ENCODE measurements around the gene C16orf74. TPM values are rescaled to one million over a fixed set of nuclear protein-coding genes. Genes with fewer than 3 reads are reported as not detected.

The C16orf74 gene
- total RNA-seq, 4 donors from 2014 or later: 2.5 to 6.6 TPM; not detected in 2

DNA sequence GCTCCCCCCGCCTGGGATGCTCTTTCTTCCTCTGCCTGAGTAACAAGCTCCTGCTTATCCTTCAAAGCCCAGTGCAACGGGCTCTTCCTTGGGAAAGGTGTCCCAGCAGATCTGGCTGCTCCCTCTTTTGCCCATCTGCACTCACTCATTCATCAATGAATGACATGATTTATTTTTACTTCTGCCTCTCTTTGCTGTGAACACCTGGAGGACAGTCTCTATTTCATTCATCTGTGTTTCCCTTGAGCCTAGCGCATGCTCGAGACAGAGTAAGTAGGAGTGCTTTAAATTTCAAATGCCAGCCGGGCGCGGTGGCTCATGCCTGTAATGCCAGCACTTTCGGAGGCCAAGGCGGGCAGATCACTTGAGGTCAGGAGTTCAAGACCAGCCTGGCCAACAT, 40.2 kb downstream of the C16orf74 start:
- no peaks in the 10 kb centered on the region for H3K4me1 ChIP-seq
- H3K27ac ChIP-seq: no peak overlapping the region
- H3K27me3 ChIP-seq: no peaks in the 10 kb centered on the region
- H3K9me3 ChIP-seq: no peaks in the 10 kb centered on the region
- no peak for DNase-seq
- H3K4me3 ChIP-seq: no peak overlapping the region
- H3K36me3 ChIP-seq: no peaks in the 10 kb centered on the region
- TF ChIP-seq, protein P1, sequence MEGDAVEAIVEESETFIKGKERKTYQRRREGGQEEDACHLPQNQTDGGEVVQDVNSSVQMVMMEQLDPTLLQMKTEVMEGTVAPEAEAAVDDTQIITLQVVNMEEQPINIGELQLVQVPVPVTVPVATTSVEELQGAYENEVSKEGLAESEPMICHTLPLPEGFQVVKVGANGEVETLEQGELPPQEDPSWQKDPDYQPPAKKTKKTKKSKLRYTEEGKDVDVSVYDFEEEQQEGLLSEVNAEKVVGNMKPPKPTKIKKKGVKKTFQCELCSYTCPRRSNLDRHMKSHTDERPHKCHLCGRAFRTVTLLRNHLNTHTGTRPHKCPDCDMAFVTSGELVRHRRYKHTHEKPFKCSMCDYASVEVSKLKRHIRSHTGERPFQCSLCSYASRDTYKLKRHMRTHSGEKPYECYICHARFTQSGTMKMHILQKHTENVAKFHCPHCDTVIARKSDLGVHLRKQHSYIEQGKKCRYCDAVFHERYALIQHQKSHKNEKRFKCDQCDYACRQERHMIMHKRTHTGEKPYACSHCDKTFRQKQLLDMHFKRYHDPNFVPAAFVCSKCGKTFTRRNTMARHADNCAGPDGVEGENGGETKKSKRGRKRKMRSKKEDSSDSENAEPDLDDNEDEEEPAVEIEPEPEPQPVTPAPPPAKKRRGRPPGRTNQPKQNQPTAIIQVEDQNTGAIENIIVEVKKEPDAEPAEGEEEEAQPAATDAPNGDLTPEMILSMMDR (IDR thresholded peaks at IDR 0.05): no peak
- TF ChIP-seq POLR2A (IDR thresholded peaks at IDR 0.05): no peak

DNA sequence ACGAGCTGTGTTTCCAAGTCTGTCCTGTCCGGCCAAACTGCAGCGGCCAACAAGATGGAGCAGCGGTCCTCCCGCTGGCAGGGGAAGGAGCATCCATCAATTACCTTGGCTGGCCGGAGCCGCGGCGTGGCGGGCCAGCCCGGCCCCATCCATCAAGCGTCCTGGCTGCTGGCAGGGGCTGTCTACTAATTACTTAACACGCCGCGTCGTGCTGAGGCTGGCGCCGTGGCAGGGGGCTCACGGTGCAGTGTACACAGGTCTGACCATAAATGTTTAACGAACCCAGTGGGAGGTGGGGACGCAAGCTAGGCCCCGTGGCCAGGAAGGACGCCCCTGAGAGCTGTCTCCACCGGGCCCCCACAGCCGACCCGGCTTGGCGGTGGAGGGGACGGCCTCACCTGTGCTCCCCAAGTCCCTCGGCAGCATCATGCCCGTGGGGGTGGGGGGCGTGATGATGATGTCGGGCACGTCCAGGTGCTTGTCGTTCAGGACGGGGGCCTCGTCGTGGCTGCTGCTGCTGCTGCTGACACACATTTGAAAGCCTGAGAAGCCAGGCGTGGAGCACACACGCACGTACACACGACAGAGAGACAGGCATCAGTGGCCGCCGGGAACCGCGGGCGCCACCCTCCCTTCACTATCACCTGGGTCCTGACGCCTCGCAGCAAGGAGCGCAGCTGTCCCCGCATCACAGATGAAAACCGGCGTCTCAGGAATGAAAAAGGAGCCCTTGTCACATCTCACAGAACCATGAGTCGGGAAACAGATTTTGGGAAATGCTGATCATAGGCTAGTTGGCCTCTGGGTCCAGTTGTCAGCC, 40.9 kb downstream of the C16orf74 start:
- DNase-seq: no peak

GRCh38 chr16:85708338-85708737, 42.6 kb downstream of the C16orf74 start:
- H3K27ac ChIP-seq: no peak overlapping the region
- no peak for DNase-seq
- H3K9me3 ChIP-seq: no peaks in the 10 kb centered on the region
- no peaks in the 10 kb centered on the region for H3K27me3 ChIP-seq
- no peak for TF ChIP-seq POLR2A (IDR thresholded peaks at IDR 0.05)
- TF ChIP-seq, protein P1 (IDR thresholded peaks at IDR 0.05): no peak
- H3K4me1 ChIP-seq: no peaks in the 10 kb centered on the region
- no peak overlapping the region for H3K4me3 ChIP-seq
- no peaks in the 10 kb centered on the region for H3K36me3 ChIP-seq

More for the DNA sequence above, 40.9 kb downstream of the C16orf74 start:
- Histone ChIP-seq H3K4me3 (no peak overlapping the region), H3K9me3 (no peaks in the 10 kb centered on the region), H3K4me1 (no peaks in the 10 kb centered on the region), H3K36me3 (no peaks in the 10 kb centered on the region), H3K27ac (no peak overlapping the region), H3K27me3 (no peaks in the 10 kb centered on the region)
- no peak for TF ChIP-seq POLR2A (IDR thresholded peaks at IDR 0.05)
- TF ChIP-seq, protein P1 (IDR thresholded peaks at IDR 0.05): no peak

DNA sequence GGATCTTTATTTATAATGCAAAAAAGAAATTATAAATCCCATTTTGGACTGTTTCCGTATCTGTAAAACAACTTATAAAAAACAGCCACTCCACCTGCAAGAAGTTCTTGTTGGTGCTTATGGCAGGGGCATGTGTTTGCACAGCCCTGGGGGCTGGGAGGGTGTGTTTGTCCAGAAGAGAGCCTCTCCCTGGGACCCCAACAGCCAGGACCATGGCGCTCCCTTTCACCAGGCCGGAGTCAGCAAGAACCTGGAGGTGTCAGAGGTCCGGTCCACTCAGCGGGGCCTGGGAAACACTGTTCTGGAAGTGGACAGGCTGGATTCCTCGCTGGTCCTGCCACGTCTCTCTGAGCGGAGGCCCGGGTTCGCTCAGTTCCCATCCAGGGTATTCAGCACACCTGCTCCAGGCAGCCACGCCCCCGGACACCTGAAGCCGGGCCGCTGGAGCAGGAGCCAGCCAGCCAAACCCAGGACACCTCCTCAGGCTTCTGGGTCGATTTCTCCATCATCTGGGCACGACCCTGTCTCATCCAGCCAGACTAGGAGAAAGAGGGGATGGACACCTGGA, 43.3 kb downstream of the C16orf74 start:
- no peak overlapping the region for H3K27ac ChIP-seq
- H3K4me1 ChIP-seq: no peaks in the 10 kb centered on the region
- no peaks in the 10 kb centered on the region for H3K27me3 ChIP-seq
- no peaks in the 10 kb centered on the region for H3K36me3 ChIP-seq
- TF ChIP-seq POLR2A (IDR thresholded peaks at IDR 0.05): no peak
- TF ChIP-seq, protein P1 (IDR thresholded peaks at IDR 0.05): no peak
- H3K4me3 ChIP-seq: no peak overlapping the region
- H3K9me3 ChIP-seq: no peaks in the 10 kb centered on the region
- DNase-seq: no peak

GRCh38 chr16:85706449-85707034, 44.4 kb downstream of the C16orf74 start:
- no peak for DNase-seq
- no peaks in the 10 kb centered on the region for H3K9me3 ChIP-seq

More at GRCh38 chr16:85706449-85707034, 44.4 kb downstream of the C16orf74 start:
- TF ChIP-seq, protein P1 (IDR thresholded peaks at IDR 0.05): no peak
- TF ChIP-seq POLR2A (IDR thresholded peaks at IDR 0.05): no peak
- Histone ChIP-seq H3K27me3 (no peaks in the 10 kb centered on the region), H3K36me3 (no peaks in the 10 kb centered on the region), H3K27ac (no peak overlapping the region), H3K4me1 (no peaks in the 10 kb centered on the region), H3K4me3 (no peak overlapping the region)

All from Peyer's patch (tissue), 4 donors.